Upper lobe of left lung (tissue), 4 donors: Measurements from ENCODE around the gene CLNK.

Source experiments
- EP300 ChIP-seq, 4 donors: sonication (generic); formaldehyde crosslinking; IDR thresholded peaks; one replicate each; pipeline ENCODE4 v1.5.1; 2017; ENCODE audit warnings: antibody characterized with exemption in 4 of 4, control low read depth in 2 of 4
- POLR2A ChIP-seq, 4 donors: fragments of 450-650 bp; IDR thresholded peaks; one replicate each; pipeline ENCODE4 v1.5.1; 2016 to 2017; ENCODE audit warnings: antibody characterized with exemption in 4 of 4, mild to moderate bottlenecking in 2 of 4

DNA sequence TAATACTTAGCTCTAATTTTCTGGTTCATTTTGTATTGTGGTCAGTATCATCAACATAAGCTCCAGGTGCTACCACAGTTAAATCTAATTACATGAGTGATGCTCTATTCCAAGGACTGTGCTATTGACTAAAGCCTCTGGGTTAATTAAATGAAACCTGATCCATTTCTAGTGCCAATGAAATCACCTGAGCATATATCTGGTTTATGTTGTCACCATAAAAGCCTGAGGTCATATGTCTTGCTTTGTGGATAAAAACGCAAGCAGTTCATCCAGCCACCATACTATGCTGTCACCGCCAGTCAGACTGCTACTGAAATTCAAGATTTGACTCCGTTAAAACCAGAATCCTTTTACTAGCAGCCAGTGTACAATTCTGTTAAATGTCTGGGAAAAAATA is 163.1 kb downstream of the CLNK start:
- TF ChIP-seq POLR2A (IDR thresholded peaks at IDR 0.05), result no peak
- TF ChIP-seq EP300 (IDR thresholded peaks at IDR 0.05), result no peak
